IPS-15b (cell line): ENCODE results near the gene SH2D2A.

Experiments
- H3K27me3 ChIP-seq: one replicate; pipeline ENCODE4 v1.6.1; 2013; ENCODE audit warnings: low read length; ENCODE audit not compliant: control insufficient read depth, insufficient read depth
- H3K36me3 ChIP-seq: one replicate; pipeline ENCODE4 v1.6.1; 2013; ENCODE audit warnings: low read length; ENCODE audit not compliant: control insufficient read depth, insufficient read depth
- H3K4me1 ChIP-seq: one replicate; pipeline ENCODE4 v1.6.1; 2013; ENCODE audit warnings: mild to moderate bottlenecking, low read length; ENCODE audit not compliant: control insufficient read depth, insufficient read depth
- H3K4me3 ChIP-seq: one replicate; pipeline ENCODE4 v1.5.1; 2013; ENCODE audit warnings: low read depth, low read length
- H3K9ac ChIP-seq: one replicate; pipeline ENCODE4 v1.6.1; 2013; ENCODE audit warnings: low read depth, mild to moderate bottlenecking, low read length
- H3K9me3 ChIP-seq: one replicate; pipeline ENCODE4 v1.6.1; 2013; ENCODE audit warnings: mild to moderate bottlenecking, low read length; ENCODE audit not compliant: control insufficient read depth, insufficient read depth

SH2D2A gene

GRCh38 chr1:156845953-156846545 lies 29.4 kb upstream of the SH2D2A start:
- H3K9ac ChIP-seq: no peak overlapping the region
- no peaks in the 10 kb centered on the region for H3K9me3 ChIP-seq
- no peaks in the 10 kb centered on the region for H3K36me3 ChIP-seq
- H3K27me3 ChIP-seq: peaks cover 98% of the 10 kb centered on the region
- H3K4me1 ChIP-seq: peaks cover 6% of the 10 kb centered on the region
- H3K4me3 ChIP-seq: peak overlapping the region; percentile 41

GRCh38 chr1:156845055-156845952 lies 28.7 kb upstream of the SH2D2A start:
- Histone ChIP-seq H3K9me3 (no peaks in the 10 kb centered on the region), H3K9ac (no peak overlapping the region), H3K4me3 (peak overlapping the region; percentile 64), H3K4me1 (peaks cover 6% of the 10 kb centered on the region), H3K36me3 (no peaks in the 10 kb centered on the region), H3K27me3 (peaks cover 90% of the 10 kb centered on the region)

GRCh38 chr1:156844638-156845037 lies 28.0 kb upstream of the SH2D2A start:
- peaks cover 84% of the 10 kb centered on the region for H3K27me3 ChIP-seq

GRCh38 chr1:156844102-156844501 lies 27.5 kb upstream of the SH2D2A start:
- H3K4me3 ChIP-seq: peak overlapping the region; percentile 64
- no peaks in the 10 kb centered on the region for H3K36me3 ChIP-seq
- H3K27me3 ChIP-seq: peaks cover 84% of the 10 kb centered on the region
- H3K4me1 ChIP-seq: peaks cover 6% of the 10 kb centered on the region
- no peaks in the 10 kb centered on the region for H3K9me3 ChIP-seq
- no peak overlapping the region for H3K9ac ChIP-seq

More at GRCh38 chr1:156844638-156845037, 28.0 kb upstream of the SH2D2A start:
- no peaks in the 10 kb centered on the region for H3K9me3 ChIP-seq
- no peaks in the 10 kb centered on the region for H3K36me3 ChIP-seq
- H3K4me1 ChIP-seq: peaks cover 6% of the 10 kb centered on the region
- peak overlapping the region; percentile 64 for H3K4me3 ChIP-seq
- no peak overlapping the region for H3K9ac ChIP-seq

- no peak overlapping the region for H3K4me3 ChIP-seq
- peaks cover 81% of the 10 kb centered on the region for H3K27me3 ChIP-seq
- H3K9ac ChIP-seq: no peak overlapping the region
- peaks cover 2% of the 10 kb centered on the region for H3K4me1 ChIP-seq
- H3K9me3 ChIP-seq: no peaks in the 10 kb centered on the region
- no peaks in the 10 kb centered on the region for H3K36me3 ChIP-seq
Observed at GRCh38 chr1:156842618-156843300, 26.1 kb upstream of the SH2D2A start.

GRCh38 chr1:156841295-156841855 lies 24.7 kb upstream of the SH2D2A start:
- H3K36me3 ChIP-seq: no peaks in the 10 kb centered on the region
- H3K9me3 ChIP-seq: no peaks in the 10 kb centered on the region
- H3K27me3 ChIP-seq: peaks cover 78% of the 10 kb centered on the region
- peaks cover 2% of the 10 kb centered on the region for H3K4me1 ChIP-seq
- H3K4me3 ChIP-seq: no peak overlapping the region
- no peak overlapping the region for H3K9ac ChIP-seq

- Histone ChIP-seq H3K9me3 (no peaks in the 10 kb centered on the region), H3K27me3 (peaks cover 75% of the 10 kb centered on the region)
Observed at GRCh38 chr1:156840898-156841279, 24.2 kb upstream of the SH2D2A start.

GRCh38 chr1:156840186-156840897 lies 23.7 kb upstream of the SH2D2A start:
- Histone ChIP-seq H3K4me1 (peaks cover 2% of the 10 kb centered on the region), H3K4me3 (no peak overlapping the region), H3K27me3 (peaks cover 73% of the 10 kb centered on the region), H3K36me3 (no peaks in the 10 kb centered on the region), H3K9me3 (no peaks in the 10 kb centered on the region), H3K9ac (no peak overlapping the region)

More at GRCh38 chr1:156840898-156841279, 24.2 kb upstream of the SH2D2A start:
- no peak overlapping the region for H3K9ac ChIP-seq
- H3K36me3 ChIP-seq: no peaks in the 10 kb centered on the region
- H3K4me3 ChIP-seq: no peak overlapping the region
- H3K4me1 ChIP-seq: peaks cover 2% of the 10 kb centered on the region

- peaks cover 71% of the 10 kb centered on the region for H3K27me3 ChIP-seq
- H3K9ac ChIP-seq: no peak overlapping the region
- no peaks in the 10 kb centered on the region for H3K36me3 ChIP-seq
- H3K4me1 ChIP-seq: no peaks in the 10 kb centered on the region
- H3K4me3 ChIP-seq: no peak overlapping the region
- H3K9me3 ChIP-seq: no peaks in the 10 kb centered on the region
Observed at GRCh38 chr1:156839426-156840109, 22.9 kb upstream of the SH2D2A start.

GRCh38 chr1:156838972-156839371 lies 22.3 kb upstream of the SH2D2A start:
- Histone ChIP-seq H3K36me3 (no peaks in the 10 kb centered on the region), H3K27me3 (peaks cover 65% of the 10 kb centered on the region)

More at GRCh38 chr1:156838972-156839371, 22.3 kb upstream of the SH2D2A start:
- Histone ChIP-seq H3K4me1 (no peaks in the 10 kb centered on the region), H3K4me3 (no peak overlapping the region), H3K9me3 (no peaks in the 10 kb centered on the region), H3K9ac (no peak overlapping the region)
